G401 (cell line): ENCODE measurements around the gene TBKBP1. TPM values are rescaled to one million over a fixed set of nuclear protein-coding genes. Genes with fewer than 3 reads are reported as not detected.

Experiments used
- DNase-seq: peaks from one replicate; pipeline ENCODE4 v3.0.0-alpha.2; 2015; ENCODE audit warnings: low spot score
- in situ Hi-C: cut with HindIII; loops from 2 replicates; pipeline ENCODE4 v1.10.0; 2016; ENCODE audit warnings: low sequenced_read_pairs, mixed read lengths
- total RNA-seq: library from RNA; depleted of rRNA; stranded (reverse); fragments of >200 nt; shearing (Covaris generic); gene quantifications from 2 replicates; pipeline ENCODE4 v1.2.3, GENCODE V29; 2014

Gene TBKBP1
- total RNA-seq, 1 experiment from 2014 or later, result 32.5 TPM

DNA sequence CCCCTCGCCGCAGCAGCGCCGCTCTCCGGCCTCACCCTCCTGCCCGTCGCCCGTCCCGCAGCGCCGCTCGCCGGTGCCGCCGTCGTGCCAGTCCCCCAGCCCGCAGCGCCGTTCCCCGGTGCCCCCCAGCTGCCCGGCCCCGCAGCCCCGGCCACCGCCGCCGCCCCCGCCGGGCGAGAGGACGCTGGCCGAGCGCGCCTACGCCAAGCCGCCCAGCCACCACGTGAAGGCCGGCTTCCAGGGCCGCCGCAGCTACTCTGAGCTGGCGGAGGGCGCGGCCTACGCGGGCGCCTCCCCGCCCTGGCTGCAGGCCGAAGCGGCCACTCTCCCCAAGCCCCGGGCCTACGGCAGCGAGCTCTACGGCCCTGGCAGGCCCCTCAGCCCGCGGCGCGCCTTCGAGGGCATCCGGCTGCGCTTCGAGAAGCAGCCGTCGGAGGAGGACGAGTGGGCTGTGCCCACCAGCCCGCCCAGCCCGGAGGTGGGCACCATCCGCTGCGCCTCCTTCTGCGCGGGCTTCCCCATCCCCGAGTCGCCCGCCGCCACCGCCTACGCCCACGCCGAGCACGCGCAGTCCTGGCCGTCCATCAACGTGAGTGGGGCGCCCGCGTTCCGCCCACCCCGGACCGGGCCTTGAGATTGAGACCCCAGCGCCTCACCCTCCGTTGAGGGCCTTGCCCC, 15.0 kb downstream of the TBKBP1 start:
- in situ Hi-C loops, result no loop called here
- no peak for DNase-seq

- in situ Hi-C loops, result no loop called here
- no peak for DNase-seq
Measured at GRCh38 chr17:47709594-47709993, 15.6 kb downstream of the TBKBP1 start.

GRCh38 chr17:47711366-47712099, 17.6 kb downstream of the TBKBP1 start:
- in situ Hi-C loops, result no loop called here
- DNase-seq, result no peak

DNA sequence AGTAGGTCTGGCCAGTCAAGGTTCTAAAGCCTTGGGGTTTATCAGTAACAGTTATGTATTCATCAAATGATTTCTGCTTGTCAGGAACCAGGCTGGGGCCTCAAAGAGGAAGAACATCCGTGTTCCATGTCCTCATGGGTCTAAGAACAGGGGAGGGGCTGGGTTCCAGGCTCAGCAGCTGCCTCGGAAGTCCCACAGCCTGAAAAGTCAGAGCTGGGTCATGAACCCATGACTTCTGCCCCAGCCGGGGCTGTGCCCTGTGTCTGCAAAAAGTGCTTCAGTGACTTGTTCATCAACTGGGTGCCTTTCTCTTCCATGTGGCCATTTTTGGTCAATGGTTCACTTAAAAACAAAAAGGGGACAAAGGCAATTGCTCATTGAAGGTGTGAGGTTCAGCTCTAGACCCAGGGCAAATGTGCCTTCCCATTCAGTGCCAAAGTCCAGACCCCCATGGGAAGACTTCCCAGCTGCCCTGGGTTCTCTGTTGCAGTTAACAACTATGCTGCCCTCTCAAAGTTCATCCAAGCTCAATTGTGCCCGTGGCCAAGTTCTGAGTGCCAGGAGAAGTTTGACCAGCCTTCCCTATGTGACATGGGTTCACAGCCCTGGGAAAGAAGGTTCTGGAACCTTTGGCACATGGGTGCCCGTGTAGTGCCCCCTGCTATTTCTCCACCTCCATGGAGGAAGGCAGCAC, 18.5 kb downstream of the TBKBP1 start:
- DNase-seq, result no peak
- in situ Hi-C loops, result no loop called here

GRCh38 chr17:47713980-47714700, 20.2 kb downstream of the TBKBP1 start:
- no peak for DNase-seq
- in situ Hi-C loops, result no loop called here

DNA sequence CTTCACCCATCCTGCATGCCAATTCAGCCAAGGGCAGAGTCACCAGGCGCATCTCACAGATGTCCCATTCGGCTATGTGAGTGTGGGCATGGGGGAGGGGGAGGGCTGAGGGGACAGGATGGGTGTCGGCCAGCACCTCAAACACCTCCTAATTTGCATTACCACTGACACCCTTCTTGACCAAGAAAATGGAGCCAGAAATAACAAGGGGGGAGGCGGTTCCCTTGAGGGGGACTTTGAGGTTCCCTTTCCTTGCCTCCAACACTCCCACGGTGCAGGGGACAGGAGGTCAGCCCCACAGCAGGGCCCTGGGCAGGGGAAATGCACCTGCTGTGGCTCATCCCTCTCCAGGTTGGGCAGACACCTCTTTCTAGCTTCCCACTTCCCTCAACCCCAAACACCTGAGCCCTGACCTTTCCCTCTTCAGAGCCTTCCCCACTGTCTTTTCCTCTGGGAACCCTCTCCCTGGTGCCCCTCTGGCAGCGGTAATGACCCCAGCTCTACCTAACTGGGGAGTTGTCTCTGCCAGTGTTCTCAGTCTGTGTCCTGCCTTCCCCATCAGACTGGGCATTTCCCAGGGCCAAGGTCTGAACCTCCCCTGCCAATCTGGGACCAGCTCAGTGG, 20.9 kb downstream of the TBKBP1 start:
- DNase-seq, result no peak
- in situ Hi-C loops, result no loop called here

- no peak for DNase-seq
- in situ Hi-C loops, result no loop called here
Measured at GRCh38 chr17:47715669-47716325, 21.8 kb downstream of the TBKBP1 start.

DNA sequence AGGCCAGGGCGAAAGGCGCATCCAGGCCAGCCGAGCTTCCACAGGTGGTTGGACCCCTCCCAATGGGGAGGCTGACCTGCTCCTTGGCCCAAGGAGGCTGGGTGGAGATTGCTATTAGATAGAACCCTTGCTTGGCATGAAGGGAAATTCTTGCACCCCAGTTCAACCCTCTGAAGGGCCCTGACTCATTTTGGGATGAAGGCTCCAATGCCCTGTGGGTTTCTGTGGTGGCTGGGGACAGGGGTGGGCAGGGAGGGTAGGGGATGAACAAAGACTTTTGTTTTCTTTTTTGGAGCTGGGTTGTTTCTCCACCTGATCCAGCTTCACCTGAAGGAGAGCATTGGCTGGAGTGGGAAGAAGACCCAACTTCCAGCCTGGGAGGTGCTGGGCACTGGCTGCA, 22.4 kb downstream of the TBKBP1 start:
- in situ Hi-C loops, result no loop called here
- no peak for DNase-seq

DNA sequence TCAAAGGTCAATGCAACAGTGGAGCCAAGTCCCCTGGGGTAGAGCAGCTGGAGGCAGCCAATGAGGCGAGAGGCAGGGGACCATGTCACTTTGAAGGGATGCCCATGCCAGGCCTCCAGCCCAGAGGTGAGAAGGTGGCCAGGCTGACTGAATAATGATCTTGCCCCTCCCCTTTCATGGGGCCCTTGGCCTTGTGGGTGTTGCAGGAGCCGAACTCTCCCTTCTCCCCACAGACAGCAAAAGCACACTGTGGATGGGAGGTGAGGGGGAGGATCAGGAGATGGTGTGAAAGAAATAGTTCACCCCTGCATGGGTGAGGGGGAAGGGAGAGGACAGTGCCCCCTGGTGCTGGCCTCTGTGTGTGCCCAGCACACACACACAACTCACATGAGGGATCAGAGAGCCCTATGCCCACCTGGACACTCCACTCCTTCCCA, 23.3 kb downstream of the TBKBP1 start:
- DNase-seq, result no peak
- in situ Hi-C loops, result no loop called here

GRCh38 chr17:47717979-47718621, 24.1 kb downstream of the TBKBP1 start:
- DNase-seq, result no peak
- in situ Hi-C loops, result no loop called here

- no peak for DNase-seq
- in situ Hi-C loops, result no loop called here
Measured at GRCh38 chr17:47718634-47719405, 24.9 kb downstream of the TBKBP1 start.

GRCh38 chr17:47719411-47720152, 25.6 kb downstream of the TBKBP1 start:
- no peak for DNase-seq
- in situ Hi-C loops, result no loop called here

DNA sequence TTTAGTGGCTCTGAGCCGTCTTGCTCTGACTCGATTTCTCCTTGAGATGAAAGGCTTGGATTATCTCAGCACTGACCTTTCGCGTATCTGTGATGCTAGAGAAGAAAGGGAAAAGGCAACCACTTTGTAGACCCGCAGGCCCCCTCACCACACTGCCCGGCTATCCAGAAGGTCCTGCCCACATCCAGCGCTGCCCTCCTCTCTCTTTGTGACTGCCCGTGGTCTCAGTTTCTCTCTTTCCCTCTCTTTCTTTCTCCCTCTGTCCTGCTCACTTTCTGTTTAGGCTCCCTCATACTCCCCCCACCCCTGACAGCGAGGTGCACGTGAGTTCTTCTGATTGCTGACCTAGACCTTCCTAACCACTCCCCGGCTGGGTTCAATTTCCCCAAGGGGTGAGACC, 26.2 kb downstream of the TBKBP1 start:
- no peak for DNase-seq
- in situ Hi-C loops, result no loop called here

DNA sequence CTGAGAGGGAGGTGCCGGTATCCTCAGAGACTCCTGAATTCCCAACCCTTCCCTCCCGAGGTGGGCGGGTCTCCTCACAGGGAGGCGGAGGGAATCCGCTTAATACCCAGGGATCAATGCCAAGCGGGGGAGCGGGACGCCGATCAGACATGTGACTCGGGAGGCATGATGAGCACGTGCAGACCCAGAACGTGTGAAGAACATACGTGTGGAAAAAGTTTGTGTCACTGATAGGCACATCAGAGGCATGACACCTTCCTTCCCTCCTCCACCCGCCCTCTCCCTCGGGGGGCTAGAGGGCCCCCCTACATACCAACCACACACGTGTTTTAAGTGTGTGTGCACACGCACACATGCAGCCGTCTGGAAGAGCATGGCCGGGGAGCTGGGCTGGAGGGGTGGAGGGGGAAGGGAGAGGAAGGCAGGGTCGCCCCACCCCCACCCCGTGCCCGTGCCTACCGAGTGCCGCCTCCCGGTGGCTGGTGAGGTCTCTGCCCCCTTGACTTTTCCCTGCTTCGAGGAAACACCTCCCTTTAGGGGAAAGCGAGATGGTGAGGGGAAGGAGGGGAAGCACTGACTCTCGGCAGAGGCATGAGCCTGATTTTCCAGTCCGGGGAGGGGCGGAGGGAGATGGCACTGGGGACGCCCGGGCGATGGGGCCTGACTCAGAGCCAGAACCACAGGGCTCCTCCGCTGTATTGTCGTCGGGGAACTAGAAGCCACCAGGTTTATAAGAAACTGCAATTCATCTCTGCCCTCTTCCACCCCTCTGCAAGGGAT, 27.0 kb downstream of the TBKBP1 start:
- in situ Hi-C loops, result no loop called here
- DNase-seq, result no peak

- DNase-seq, result no peak
- in situ Hi-C loops, result no loop called here
Measured at GRCh38 chr17:47721725-47722124, 27.8 kb downstream of the TBKBP1 start.

DNA sequence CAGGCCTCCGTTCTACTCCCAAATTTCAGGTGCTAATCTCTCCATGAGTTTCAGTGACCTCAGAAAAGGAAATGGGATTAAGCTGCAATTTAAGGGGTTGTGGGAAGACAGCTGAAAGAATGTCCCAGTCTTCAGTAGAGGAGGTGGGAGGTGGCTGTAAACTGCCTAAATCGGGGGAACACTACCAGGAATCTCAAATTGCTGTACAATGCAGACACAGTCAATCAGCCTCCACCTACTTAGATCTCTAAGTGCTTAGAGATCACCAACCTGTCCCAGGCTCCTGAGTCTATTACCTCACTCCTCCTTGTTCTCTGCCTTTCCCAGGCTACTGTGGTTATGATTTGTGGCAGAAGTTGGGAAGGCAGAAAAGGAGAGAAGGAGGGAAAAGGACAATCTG, 30.7 kb downstream of the TBKBP1 start:
- no peak for DNase-seq
- in situ Hi-C loops, result no loop called here
